Measurements from ENCODE around the gene STX8. TPM values are rescaled to one million over a fixed set of nuclear protein-coding genes. Genes with fewer than 3 reads are reported as not detected.

The STX8 gene
- total and polyA plus RNA-seq, 8 donors, result 21.6 to 559 (median 75.0) TPM

GRCh38 chr17:9255833-9256232 is 319.8 kb downstream of the STX8 start:
- no peak for TF ChIP-seq EP300 (IDR thresholded peaks at IDR 0.05)
- no peak for TF ChIP-seq CTCF (IDR thresholded peaks at IDR 0.05)
- TF ChIP-seq POLR2AphosphoS5 (IDR thresholded peaks at IDR 0.05), result no peak
- TF ChIP-seq POLR2A (IDR thresholded peaks at IDR 0.05), result no peak
- no peaks in the 10 kb centered on the region for H3K27me3 ChIP-seq
- H3K9me3 ChIP-seq, result no peaks in the 10 kb centered on the region
- H3K4me3 ChIP-seq, result no peak overlapping the region
- 63 to 88% (median 73%) methylated on average over 6 of the region's 6 CpGs for WGBS, 5 donors
- H3K4me1 ChIP-seq, result peaks cover 18 to 38% (median 31%) of the 10 kb centered on the region in 4 donors
- intact Hi-C loops (cut with DNase I; ENCODE audit: low total_unique reads), result no loop called here
- no peak for DNase-seq
- H3K36me3 ChIP-seq, result no peaks in the 10 kb centered on the region
- H3K27ac ChIP-seq, result peak overlapping the region in 2 of 5 donors; percentile 51

GRCh38 chr17:9254841-9255240 is 320.8 kb downstream of the STX8 start:
- 61 to 100% (median 94%) methylated on average over 2 of the region's 2 CpGs for WGBS, 5 donors
- TF ChIP-seq EP300 (IDR thresholded peaks at IDR 0.05) (no peak), CTCF (IDR thresholded peaks at IDR 0.05) (no peak), POLR2A (IDR thresholded peaks at IDR 0.05) (no peak), POLR2AphosphoS5 (IDR thresholded peaks at IDR 0.05) (no peak)
- Histone ChIP-seq H3K9me3 (no peaks in the 10 kb centered on the region), H3K36me3 (peaks cover 0 to 4% (median 2%) of the 10 kb centered on the region in 4 donors), H3K4me3 (no peak overlapping the region), H3K27ac (no peak overlapping the region), H3K4me1 (peaks cover 18 to 35% (median 26%) of the 10 kb centered on the region in 4 donors), H3K27me3 (no peaks in the 10 kb centered on the region)
- DNase-seq, result no peak
- intact Hi-C loops (cut with DNase I; ENCODE audit: low total_unique reads), result no loop called here

DNA sequence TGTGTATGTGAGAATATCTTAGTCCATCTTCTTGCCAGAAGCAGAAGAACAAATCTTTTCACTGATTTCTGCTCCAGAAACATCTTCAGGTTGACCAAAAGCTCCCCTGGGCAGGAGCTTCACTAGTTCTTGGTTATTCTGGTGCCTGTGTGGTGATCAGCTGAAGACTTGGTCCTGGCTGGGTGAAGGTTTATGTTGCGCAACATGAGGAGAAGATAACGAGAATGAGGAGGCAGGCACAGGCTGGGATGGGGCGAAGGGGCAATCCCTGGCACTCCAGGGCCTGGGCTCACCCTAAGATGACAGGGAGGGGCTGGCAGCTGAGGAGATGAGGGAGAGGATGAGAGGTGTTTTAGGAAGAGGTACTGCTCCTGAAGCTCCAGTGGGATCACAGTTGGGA is 322.3 kb downstream of the STX8 start:
- intact Hi-C loops (cut with DNase I; ENCODE audit: low total_unique reads), result no loop called here
- no peaks in the 10 kb centered on the region for H3K9me3 ChIP-seq

GRCh38 chr17:9251273-9251672 is 324.3 kb downstream of the STX8 start:
- H3K4me1 ChIP-seq, result peaks cover 0 to 13% (median 2%) of the 10 kb centered on the region in 4 donors
- H3K27me3 ChIP-seq, result no peaks in the 10 kb centered on the region
- TF ChIP-seq POLR2A (IDR thresholded peaks at IDR 0.05) (no peak), POLR2AphosphoS5 (IDR thresholded peaks at IDR 0.05) (no peak), CTCF (IDR thresholded peaks at IDR 0.05) (no peak), EP300 (IDR thresholded peaks at IDR 0.05) (no peak)
- H3K36me3 ChIP-seq, result peaks cover 0 to 20% (median 12%) of the 10 kb centered on the region in 4 donors
- DNase-seq, result no peak
- no peak overlapping the region for H3K27ac ChIP-seq
- 80 to 83% (median 82%) methylated on average over 11 to 12 of the region's 12 CpGs for WGBS, 5 donors
- no peak overlapping the region for H3K4me3 ChIP-seq
- intact Hi-C loops (cut with DNase I; ENCODE audit: low total_unique reads), result no loop called here
- no peaks in the 10 kb centered on the region for H3K9me3 ChIP-seq

More for the DNA sequence above, 322.3 kb downstream of the STX8 start:
- H3K36me3 ChIP-seq, result peaks cover 0 to 18% (median 11%) of the 10 kb centered on the region in 4 donors
- no peaks in the 10 kb centered on the region for H3K27me3 ChIP-seq
- no peak for TF ChIP-seq CTCF (IDR thresholded peaks at IDR 0.05)
- TF ChIP-seq POLR2A (IDR thresholded peaks at IDR 0.05), result no peak
- no peak for TF ChIP-seq POLR2AphosphoS5 (IDR thresholded peaks at IDR 0.05)
- no peak for TF ChIP-seq EP300 (IDR thresholded peaks at IDR 0.05)
- WGBS, 5 donors, result 81 to 93% (median 87%) methylated on average over 3 of the region's 3 CpGs
- H3K27ac ChIP-seq, result no peak overlapping the region
- H3K4me3 ChIP-seq, result no peak overlapping the region
- peaks cover 16 to 29% (median 20%) of the 10 kb centered on the region in 4 donors for H3K4me1 ChIP-seq
- DNase-seq, result no peak

Data from stomach (tissue), 9 donors.